Measurements from ENCODE around the gene CLDN11. TPM values are rescaled to one million over a fixed set of nuclear protein-coding genes. Genes with fewer than 3 reads are reported as not detected.

Gene CLDN11
- total RNA-seq, 1 donor from 2014 or later: 86.8 TPM

DNA sequence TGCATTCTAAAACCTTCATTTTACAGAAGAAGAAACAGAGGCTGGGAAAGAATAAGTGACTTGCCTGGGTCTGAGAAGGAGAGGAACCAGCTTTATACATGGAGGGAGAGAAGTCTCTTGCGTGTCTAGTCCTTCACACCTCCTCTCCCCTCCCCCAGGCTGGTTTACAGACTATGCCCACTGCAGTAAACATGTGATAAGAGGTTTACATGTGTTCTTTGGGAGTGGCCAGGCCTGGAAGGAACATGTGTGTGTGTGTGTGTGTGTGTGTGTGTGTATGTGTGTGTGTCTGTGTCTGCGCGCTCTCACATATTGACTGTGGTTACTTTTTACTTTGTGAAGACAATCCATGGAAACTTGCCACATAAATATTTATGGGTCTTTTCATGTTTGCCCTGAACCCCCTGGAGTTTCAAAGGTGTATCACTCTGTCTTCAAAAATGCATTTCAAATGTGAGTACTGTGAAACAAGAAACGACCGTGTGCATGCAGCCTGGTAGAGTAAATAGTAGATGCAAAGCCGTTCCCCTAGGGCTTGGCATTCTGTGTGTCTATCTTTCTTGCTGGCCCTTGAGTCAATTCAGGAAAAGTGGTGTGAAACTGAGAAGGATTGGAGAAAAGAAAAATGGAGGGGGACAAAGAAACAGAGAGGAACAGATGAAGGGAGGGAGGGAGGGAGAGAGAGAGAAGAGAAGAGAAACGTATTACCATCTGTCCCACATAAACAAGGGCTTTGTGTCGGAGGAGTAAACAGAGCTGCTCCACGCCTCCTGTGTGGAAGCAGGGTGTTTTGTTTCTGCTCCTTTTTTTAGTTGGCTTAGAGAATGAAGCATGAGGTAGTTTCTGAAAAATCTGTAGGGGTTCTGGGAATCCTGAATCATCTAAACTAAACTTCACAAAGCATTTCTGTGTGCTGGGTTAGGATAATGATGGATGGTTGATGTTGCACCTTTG, 51.7 kb downstream of the CLDN11 start:
- no peaks in the 10 kb centered on the region for H3K36me3 Mint-ChIP-seq
- TF ChIP-seq, protein P1, sequence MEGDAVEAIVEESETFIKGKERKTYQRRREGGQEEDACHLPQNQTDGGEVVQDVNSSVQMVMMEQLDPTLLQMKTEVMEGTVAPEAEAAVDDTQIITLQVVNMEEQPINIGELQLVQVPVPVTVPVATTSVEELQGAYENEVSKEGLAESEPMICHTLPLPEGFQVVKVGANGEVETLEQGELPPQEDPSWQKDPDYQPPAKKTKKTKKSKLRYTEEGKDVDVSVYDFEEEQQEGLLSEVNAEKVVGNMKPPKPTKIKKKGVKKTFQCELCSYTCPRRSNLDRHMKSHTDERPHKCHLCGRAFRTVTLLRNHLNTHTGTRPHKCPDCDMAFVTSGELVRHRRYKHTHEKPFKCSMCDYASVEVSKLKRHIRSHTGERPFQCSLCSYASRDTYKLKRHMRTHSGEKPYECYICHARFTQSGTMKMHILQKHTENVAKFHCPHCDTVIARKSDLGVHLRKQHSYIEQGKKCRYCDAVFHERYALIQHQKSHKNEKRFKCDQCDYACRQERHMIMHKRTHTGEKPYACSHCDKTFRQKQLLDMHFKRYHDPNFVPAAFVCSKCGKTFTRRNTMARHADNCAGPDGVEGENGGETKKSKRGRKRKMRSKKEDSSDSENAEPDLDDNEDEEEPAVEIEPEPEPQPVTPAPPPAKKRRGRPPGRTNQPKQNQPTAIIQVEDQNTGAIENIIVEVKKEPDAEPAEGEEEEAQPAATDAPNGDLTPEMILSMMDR (conservative IDR thresholded peaks at IDR 0.05): no peak
- H3K4me1 Mint-ChIP-seq (ENCODE audit: unreplicated experiment): peaks cover 73% of the 10 kb centered on the region
- no peaks in the 10 kb centered on the region for H3K27me3 Mint-ChIP-seq
- peak overlapping the region; percentile 57 for H3K27ac Mint-ChIP-seq
- H3K9me3 Mint-ChIP-seq: no peaks in the 10 kb centered on the region
- no peak for DNase-seq (ENCODE audit: extremely low spot score, unreplicated experiment)
- peak overlapping the region; percentile 12 for H3K4me3 Mint-ChIP-seq

DNA sequence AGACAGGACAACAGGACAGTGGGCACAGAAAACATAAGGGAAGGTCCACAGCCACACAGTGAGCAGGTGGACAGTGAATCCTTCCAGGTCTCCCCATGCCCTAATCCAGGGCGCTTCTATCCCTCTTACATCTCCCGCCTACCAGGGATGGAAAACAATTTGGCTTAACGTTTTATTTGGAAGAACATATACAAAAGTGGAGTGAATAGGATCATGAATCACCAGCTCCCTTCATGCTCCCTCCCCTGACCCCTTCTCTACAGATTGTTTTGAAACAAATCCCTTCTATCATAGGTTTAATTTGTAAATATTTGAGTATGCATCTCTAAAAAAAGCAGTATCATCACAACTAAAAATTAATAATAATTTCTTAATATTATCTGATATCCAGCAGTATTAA, 52.5 kb downstream of the CLDN11 start:
- Mint-ChIP-seq H3K27ac (no peak overlapping the region), H3K27me3 (peaks cover under 1% of the 10 kb centered on the region), H3K4me3 (no peak overlapping the region), H3K36me3 (no peaks in the 10 kb centered on the region), H3K4me1 (ENCODE audit: unreplicated experiment) (peaks cover 72% of the 10 kb centered on the region), H3K9me3 (no peaks in the 10 kb centered on the region)
- TF ChIP-seq, protein P1 (conservative IDR thresholded peaks at IDR 0.05): no peak
- no peak for DNase-seq (ENCODE audit: extremely low spot score, unreplicated experiment)

- DNase-seq (ENCODE audit: extremely low spot score, unreplicated experiment): no peak
- Mint-ChIP-seq H3K9me3 (no peaks in the 10 kb centered on the region), H3K4me1 (ENCODE audit: unreplicated experiment) (peaks cover 64% of the 10 kb centered on the region), H3K27me3 (peaks cover 3% of the 10 kb centered on the region), H3K27ac (no peak overlapping the region), H3K4me3 (no peak overlapping the region), H3K36me3 (no peaks in the 10 kb centered on the region)
- TF ChIP-seq, protein P1 (conservative IDR thresholded peaks at IDR 0.05): no peak
Measured at GRCh38 chr3:170473358-170473757, 54.7 kb downstream of the CLDN11 start.

GRCh38 chr3:170475092-170475685, 56.5 kb downstream of the CLDN11 start:
- peaks cover 47% of the 10 kb centered on the region for H3K4me1 Mint-ChIP-seq (ENCODE audit: unreplicated experiment)
- no peak for DNase-seq (ENCODE audit: extremely low spot score, unreplicated experiment)
- no peak overlapping the region for H3K4me3 Mint-ChIP-seq
- no peaks in the 10 kb centered on the region for H3K36me3 Mint-ChIP-seq
- peaks cover 3% of the 10 kb centered on the region for H3K27me3 Mint-ChIP-seq
- H3K27ac Mint-ChIP-seq: no peak overlapping the region
- H3K9me3 Mint-ChIP-seq: no peaks in the 10 kb centered on the region
- TF ChIP-seq, protein P1 (conservative IDR thresholded peaks at IDR 0.05): no peak

DNA sequence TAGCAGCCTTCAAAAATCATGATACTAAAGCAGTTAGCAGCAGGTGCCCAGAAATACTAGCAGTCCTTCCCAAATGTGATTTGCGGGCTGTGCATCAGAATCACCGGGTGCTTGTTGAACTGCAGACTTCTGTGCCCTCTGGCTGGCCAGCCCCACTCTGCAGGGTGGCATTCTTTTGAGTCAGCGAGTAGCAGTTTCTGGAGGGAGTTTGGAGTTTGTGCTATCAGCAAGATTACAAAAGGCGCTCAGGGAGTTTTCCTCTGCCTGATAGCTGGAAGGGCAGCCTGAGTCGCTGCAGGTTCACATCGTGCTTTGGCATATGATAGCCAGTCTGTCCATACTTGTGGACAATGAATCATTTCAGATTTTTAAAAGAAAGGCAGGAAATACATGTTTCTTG, 57.6 kb downstream of the CLDN11 start:
- Mint-ChIP-seq H3K36me3 (peaks cover 3% of the 10 kb centered on the region), H3K4me3 (no peak overlapping the region), H3K9me3 (no peaks in the 10 kb centered on the region), H3K27ac (no peak overlapping the region), H3K4me1 (ENCODE audit: unreplicated experiment) (peaks cover 36% of the 10 kb centered on the region), H3K27me3 (peaks cover 3% of the 10 kb centered on the region)
- TF ChIP-seq, protein P1 (conservative IDR thresholded peaks at IDR 0.05): no peak
- DNase-seq (ENCODE audit: extremely low spot score, unreplicated experiment): no peak
